Measurements from ENCODE around the gene CXXC5. TPM values are rescaled to one million over a fixed set of nuclear protein-coding genes. Genes with fewer than 3 reads are reported as not detected.
A peak's percentile ranks its signal among the peaks of the same experiment; 100 is the strongest.
"Not testable (repeated sequence)": the region's sequence is repeated elsewhere in the genome, so short reads cannot be mapped to it uniquely, and the experiment has no call there.

Gene CXXC5
- total RNA-seq (2014; rRNA removed; shearing (Covaris generic)) (108 and 113 TPM in 2 replicates), total RNA-seq (2022) (26.7 and 30.4 TPM in 2 replicates), Bru-seq, nascent RNA (percentile 61 among the genes with signal in this experiment), BruChase-seq, experiment 1, labeled RNA remaining after a 6-hour chase (percentile 64 among the genes with signal in this experiment), BruChase-seq, experiment 2, labeled RNA remaining after a 2-hour chase (percentile 69 among the genes with signal in this experiment)
- long read RNA-seq, transcript CXXC5-211 (3 exons, 1,892 nt) = minor isoform, 10 of 124 reads
- long read RNA-seq, transcript CXXC5-201 (3 exons, 2,658 nt) = major isoform, 96 of 124 reads
- long read RNA-seq, partial matches to known transcripts = 0 of 124 reads
- long read RNA-seq, other reads (novel, unspliced or antisense) = 18 of 124 reads

GRCh38 chr5:139648205-139649081, at the start of gene CXXC5:
Gene CXXC5 (plus strand): TSS chr5:139648349. CDS start chr5:139680524, 32,175 bp downstream.
- POLR2A ChIA-PET = interaction anchor here (0.6 to 8.9 kb wide), 11 partner anchors 10 to 242 kb away, joined by 3 to 73 read pairs (median 4); no protein-coding TSS in a partner anchor
- Histone ChIP-seq H3K9me3 (ENCODE audit: low read length) (no peaks in the 10 kb centered on the region), H3K9me2 (ENCODE audit: insufficient read depth, low read length) (no peaks in the 10 kb centered on the region), H3K27ac (ENCODE audit: low read depth, low read length, poor library complexity, severe bottlenecking) (peak within 1 kb of the TSS; percentile 89), H4K20me1 (ENCODE audit: insufficient read depth, low read length) (peaks cover 17% of the 10 kb centered on the region; the same call in 1 of the 2 replicates), H3K4me1 (ENCODE audit: insufficient read depth, low read length, poor library complexity, severe bottlenecking) (peaks cover 52% of the 10 kb centered on the region), H3K4me3 (ENCODE audit: low read depth, low read length, poor library complexity, severe bottlenecking) (peak within 1 kb of the TSS; percentile 94), H3K4me2 (ENCODE audit: low read length) (peak within 1 kb of the TSS; percentile 98), H3K36me3 (ENCODE audit: insufficient read depth, low read length) (no peaks in the 10 kb centered on the region), H3K79me2 (ENCODE audit: insufficient read depth, low read depth, low read length) (peaks cover 48% of the 10 kb centered on the region), H2AFZ (ENCODE audit: low read length) (no peak within 1 kb of the TSS)
- intact Hi-C loops (cut with micrococcal nuclease; ENCODE audit: unreplicated experiment) = loop anchor here (1.0 kb wide), 3 partner anchors 11 to 42 kb away; no protein-coding TSS in a partner anchor
- peak; percentile 89 for DNase-seq (ENCODE audit: low spot score)
- no TSS peak for BruUV-seq (replicated peaks)
- CTCF ChIA-PET (ENCODE audit: unreplicated experiment) = interaction anchor here (0.6 to 1.2 kb wide), 6 partner anchors 9 to 119 kb away, joined by 3 to 9 read pairs (median 4); no protein-coding TSS in a partner anchor
- TF ChIP-seq CTCF (conservative IDR thresholded peaks at IDR 0.05; ENCODE audit: low read length) (no peak), EZH2phosphoT487 (IDR thresholded peaks at IDR 0.05; ENCODE audit: borderline replicate concordance, low read depth, low read length) (no peak)

- POLR2A ChIA-PET = interaction anchor here (0.5 to 1.5 kb wide), 8 partner anchors 8 to 1058 kb away, joined by 3 to 11 read pairs (median 5); no protein-coding TSS in a partner anchor
- BruUV-seq (replicated peaks); H3K4me2 ChIP-seq (ENCODE audit: low read length); H2AFZ ChIP-seq (ENCODE audit: low read length); H3K27ac ChIP-seq (ENCODE audit: low read depth, low read length, poor library complexity, severe bottlenecking); DNase-seq (ENCODE audit: low spot score); H4K20me1 ChIP-seq (ENCODE audit: insufficient read depth, low read length); H3K4me3 ChIP-seq (ENCODE audit: low read depth, low read length, poor library complexity, severe bottlenecking); H3K9me2 ChIP-seq (ENCODE audit: insufficient read depth, low read length); CTCF ChIA-PET (ENCODE audit: unreplicated experiment); H3K9me3 ChIP-seq (ENCODE audit: low read length); intact Hi-C loops (cut with micrococcal nuclease; ENCODE audit: unreplicated experiment): not testable (repeated sequence)
- H3K4me1 ChIP-seq (ENCODE audit: insufficient read depth, low read length, poor library complexity, severe bottlenecking) = peaks cover 16% of the 10 kb centered on the region
- H3K36me3 ChIP-seq (ENCODE audit: insufficient read depth, low read length) = peaks cover 89% of the 10 kb centered on the region
- H3K79me2 ChIP-seq (ENCODE audit: insufficient read depth, low read depth, low read length) = peaks cover 88% of the 10 kb centered on the region
Observed at GRCh38 chr5:139598601-139598965, 49.6 kb upstream of the CXXC5 start.

- TF ChIP-seq CTCF (conservative IDR thresholded peaks at IDR 0.05; ENCODE audit: low read length) (no peak), EZH2phosphoT487 (IDR thresholded peaks at IDR 0.05; ENCODE audit: borderline replicate concordance, low read depth, low read length) (no peak)
- Histone ChIP-seq H3K9me3 (ENCODE audit: low read length) (no peaks in the 10 kb centered on the region), H3K79me2 (ENCODE audit: insufficient read depth, low read depth, low read length) (peaks cover 86% of the 10 kb centered on the region), H4K20me1 (ENCODE audit: insufficient read depth, low read length) (peaks cover 14% of the 10 kb centered on the region; the same call in 1 of the 2 replicates), H3K4me3 (ENCODE audit: low read depth, low read length, poor library complexity, severe bottlenecking) (no peak overlapping the region), H3K9me2 (ENCODE audit: insufficient read depth, low read length) (no peaks in the 10 kb centered on the region), H3K4me2 (ENCODE audit: low read length) (no peak overlapping the region), H3K36me3 (ENCODE audit: insufficient read depth, low read length) (peaks cover 87% of the 10 kb centered on the region), H3K27ac (ENCODE audit: low read depth, low read length, poor library complexity, severe bottlenecking) (peak overlapping the region; percentile 11), H3K4me1 (ENCODE audit: insufficient read depth, low read length, poor library complexity, severe bottlenecking) (peaks cover 12% of the 10 kb centered on the region), H2AFZ (ENCODE audit: low read length) (no peak overlapping the region)
- no TSS peak for BruUV-seq (replicated peaks)
- ChIA-PET CTCF (ENCODE audit: unreplicated experiment) (no interaction called here), POLR2A (interaction anchor here (0.5 kb wide), 1 partner anchor 15 kb away, joined by 4 read pairs; no protein-coding TSS in a partner anchor)
- intact Hi-C loops (cut with micrococcal nuclease; ENCODE audit: unreplicated experiment) = no loop called here
- DNase-seq (ENCODE audit: low spot score) = no peak
Observed at GRCh38 chr5:139600336-139600949, 47.7 kb upstream of the CXXC5 start.
